ENCODE results near the gene ELOVL5. TPM values are rescaled to one million over a fixed set of nuclear protein-coding genes. Genes with fewer than 3 reads are reported as not detected.
A peak's percentile ranks its signal among the peaks of the same experiment; 100 is the strongest.

The ELOVL5 gene
- total and polyA plus RNA-seq, 2 experiments from 2014 or later: 83.3 to 180 TPM

- H3K4me3 Mint-ChIP-seq: no peak overlapping the region
- peaks cover 66% of the 10 kb centered on the region for H3K79me2 ChIP-seq (replicated peaks; ENCODE audit: insufficient read depth)
- no peak overlapping the region for H3K4me2 ChIP-seq
- no peak overlapping the region for H3K27ac ChIP-seq (ENCODE audit: low read depth)
- H3K4me3 ChIP-seq: no peak overlapping the region
- H3K27me3 Mint-ChIP-seq (ENCODE audit: insufficient read depth, low read depth, poor library complexity): no peaks in the 10 kb centered on the region
- H3K9me2 ChIP-seq (ENCODE audit: insufficient read depth): no peaks in the 10 kb centered on the region
- no peaks in the 10 kb centered on the region for H3K36me3 ChIP-seq (ENCODE audit: insufficient read depth)
- no peaks in the 10 kb centered on the region for H3K4me1 ChIP-seq (ENCODE audit: insufficient read depth)
- TF ChIP-seq ZNF331 (CRISPR knock-in tag; IDR thresholded peaks at IDR 0.05; ENCODE audit: low read depth) (no peak), ZNF462 (CRISPR knock-in tag; IDR thresholded peaks at IDR 0.05) (no peak), STAT1 (IDR thresholded peaks at IDR 0.05; ENCODE audit: unreplicated experiment) (no peak), REST (IDR thresholded peaks at IDR 0.05; ENCODE audit: unreplicated experiment) (no peak), EZH2phosphoT487 (IDR thresholded peaks at IDR 0.05; ENCODE audit: unreplicated experiment) (no peak), ETS1 (IDR thresholded peaks at IDR 0.05) (no peak), NANOG (IDR thresholded peaks at IDR 0.05; ENCODE audit: borderline replicate concordance) (no peak), CREB1 (CRISPR knock-in tag; IDR thresholded peaks at IDR 0.05; ENCODE audit: low read depth) (no peak), JUNB (IDR thresholded peaks at IDR 0.05; ENCODE audit: unreplicated experiment) (no peak), ZNF114 (CRISPR knock-in tag; IDR thresholded peaks at IDR 0.05) (no peak), EZH2 (IDR thresholded peaks at IDR 0.05; ENCODE audit: low read depth, unreplicated experiment) (no peak), POLR2AphosphoS5 (IDR thresholded peaks at IDR 0.05; ENCODE audit: low read depth) (no peak), CTCF (conservative IDR thresholded peaks at IDR 0.05; ENCODE audit: low read depth in 2 of 2) (no peak)
- ATAC-seq (no peak), DNase-seq (ENCODE audit: low spot score) (no peak)
- H3F3A ChIP-seq (replicated peaks; ENCODE audit: low read depth): no peaks in the 10 kb centered on the region
- no peaks in the 10 kb centered on the region for H3K27me3 ChIP-seq (ENCODE audit: insufficient read depth)
- no peak overlapping the region for H2AFZ ChIP-seq
- peaks cover 6% of the 10 kb centered on the region for H3K4me1 Mint-ChIP-seq
- H4K20me1 ChIP-seq (replicated peaks; ENCODE audit: insufficient read depth): peaks cover 16% of the 10 kb centered on the region; the same call in 1 of the 2 replicates
- H3K9me3 Mint-ChIP-seq: no peaks in the 10 kb centered on the region
- peaks cover 20% of the 10 kb centered on the region for H3K36me3 Mint-ChIP-seq (ENCODE audit: low read depth)
- peak overlapping the region; percentile 47; the same call in 1 of the 2 replicates for H3K27ac Mint-ChIP-seq
Measured at GRCh38 chr6:53281518-53282215, 67.1 kb downstream of the ELOVL5 start.

All from GM23338 (cell line).